H7 (cell line): ENCODE measurements around the gene GALNTL6. TPM values are rescaled to one million over a fixed set of nuclear protein-coding genes. Genes with fewer than 3 reads are reported as not detected.

Experiments used
- DNase-seq: peaks from one replicate; pipeline ENCODE4 v3.0.0; 2012
- H3K27me3 ChIP-seq: 2 replicates; pipeline ENCODE4 v1.6.0; 2011; ENCODE audit warnings: mild to moderate bottlenecking, low read length; ENCODE audit not compliant: control insufficient read depth, insufficient read depth
- H3K36me3 ChIP-seq: replicated peaks from 2 replicates; pipeline ENCODE4 v1.5.1; 2011; ENCODE audit warnings: low read length; ENCODE audit not compliant: control insufficient read depth, insufficient read depth
- H3K4me3 ChIP-seq: 2 replicates; pipeline ENCODE4 v1.5.1; 2011; ENCODE audit warnings: low read depth, mild to moderate bottlenecking, control low read depth, low read length, moderate library complexity; ENCODE audit not compliant: insufficient read depth
- total RNA-seq: library from RNA; depleted of rRNA; stranded (reverse); fragments of >200 nt; shearing (Covaris generic); gene quantifications from 2 replicates; pipeline ENCODE4 v1.2.3, GENCODE V29; 2014

GALNTL6 gene
- total RNA-seq, 1 experiment from 2014 or later, result 0.24 TPM

DNA sequence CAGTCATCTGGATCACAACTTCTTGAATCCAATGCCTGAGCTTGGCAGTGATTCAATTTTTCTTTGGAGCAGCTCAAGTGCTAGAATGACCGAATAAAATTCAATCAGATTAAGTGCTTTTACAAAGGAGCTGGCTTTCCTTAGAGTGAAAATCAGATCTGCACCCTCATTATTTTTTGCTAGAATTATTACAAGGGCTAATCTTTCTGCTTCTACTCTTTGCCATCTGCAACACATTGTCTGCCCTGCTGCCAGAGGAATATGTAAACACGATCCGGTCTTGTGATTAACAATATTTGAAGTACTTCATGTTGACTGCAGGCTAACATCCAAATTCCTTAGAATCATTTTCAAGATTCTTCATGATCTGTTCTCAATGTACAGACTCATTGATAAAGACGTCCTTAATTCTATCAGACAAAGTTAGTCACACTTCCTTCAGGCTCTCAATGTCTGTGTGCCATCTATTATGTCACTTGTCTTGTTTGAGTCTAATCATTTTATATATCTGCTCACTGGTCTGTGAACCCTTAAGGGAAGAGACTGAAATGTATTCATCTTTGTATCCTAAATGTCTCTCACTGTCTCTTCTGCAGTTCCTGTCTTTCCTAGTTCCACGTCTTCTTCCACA lies 531.2 kb downstream of the GALNTL6 start:
- no peaks in the 10 kb centered on the region for H3K36me3 ChIP-seq
- H3K4me3 ChIP-seq, result no peak overlapping the region
- H3K27me3 ChIP-seq, result no peaks in the 10 kb centered on the region
- DNase-seq, result no peak

GRCh38 chr4:172348426-172348825 lies 535.2 kb downstream of the GALNTL6 start:
- H3K4me3 ChIP-seq, result no peak overlapping the region
- H3K36me3 ChIP-seq, result no peaks in the 10 kb centered on the region
- DNase-seq, result no peak
- no peaks in the 10 kb centered on the region for H3K27me3 ChIP-seq

DNA sequence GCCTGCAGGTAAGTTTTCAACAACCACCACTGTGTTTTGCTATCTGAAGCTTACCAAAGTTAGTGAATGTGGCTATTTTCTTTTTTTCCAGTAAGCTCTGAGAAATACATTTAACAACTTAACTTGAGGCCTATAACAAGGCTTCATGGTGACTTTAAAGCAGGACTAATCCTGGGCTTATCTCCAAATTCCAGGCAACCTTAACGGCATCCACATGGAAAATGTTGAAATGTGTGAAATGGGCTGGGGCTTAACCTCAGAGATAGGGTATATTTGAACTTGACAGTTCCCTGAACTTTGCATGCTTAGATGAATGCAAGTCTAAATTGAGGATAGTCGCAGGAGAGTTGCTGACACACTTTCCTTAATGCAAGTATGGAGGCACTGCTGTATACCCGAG lies 539.2 kb downstream of the GALNTL6 start:
- H3K36me3 ChIP-seq, result no peaks in the 10 kb centered on the region
- DNase-seq, result no peak
- no peak overlapping the region for H3K4me3 ChIP-seq
- H3K27me3 ChIP-seq, result no peaks in the 10 kb centered on the region

DNA sequence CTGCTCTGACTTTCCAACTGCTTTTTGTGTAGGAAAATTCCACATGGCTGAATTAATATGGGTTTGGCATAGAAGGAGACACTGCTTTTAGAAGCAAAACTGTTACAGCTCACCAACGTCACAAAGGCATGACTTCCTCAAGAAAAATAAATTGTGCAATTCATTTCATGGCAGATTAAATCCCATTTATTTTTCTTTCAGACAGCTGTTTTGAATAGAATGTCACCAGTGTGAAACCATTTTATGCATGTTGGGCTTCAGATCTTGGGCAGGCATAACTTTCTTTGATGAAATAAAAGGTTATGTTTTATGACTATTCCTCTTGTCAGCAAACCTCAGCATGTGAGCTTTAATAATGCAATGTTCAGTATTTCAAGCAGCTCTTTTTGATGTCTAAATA lies 542.8 kb downstream of the GALNTL6 start:
- no peaks in the 10 kb centered on the region for H3K36me3 ChIP-seq
- no peak for DNase-seq
- no peak overlapping the region for H3K4me3 ChIP-seq
- H3K27me3 ChIP-seq, result no peaks in the 10 kb centered on the region

GRCh38 chr4:172357006-172357540 lies 543.9 kb downstream of the GALNTL6 start:
- Histone ChIP-seq H3K36me3 (no peaks in the 10 kb centered on the region), H3K4me3 (no peak overlapping the region), H3K27me3 (no peaks in the 10 kb centered on the region)
- no peak for DNase-seq

GRCh38 chr4:172362569-172362968 lies 549.4 kb downstream of the GALNTL6 start:
- no peak for DNase-seq
- Histone ChIP-seq H3K27me3 (no peaks in the 10 kb centered on the region), H3K36me3 (no peaks in the 10 kb centered on the region), H3K4me3 (no peak overlapping the region)

GRCh38 chr4:172369471-172369959 lies 556.3 kb downstream of the GALNTL6 start:
- H3K27me3 ChIP-seq, result no peaks in the 10 kb centered on the region
- no peak overlapping the region for H3K4me3 ChIP-seq
- no peak for DNase-seq
- H3K36me3 ChIP-seq, result no peaks in the 10 kb centered on the region

DNA sequence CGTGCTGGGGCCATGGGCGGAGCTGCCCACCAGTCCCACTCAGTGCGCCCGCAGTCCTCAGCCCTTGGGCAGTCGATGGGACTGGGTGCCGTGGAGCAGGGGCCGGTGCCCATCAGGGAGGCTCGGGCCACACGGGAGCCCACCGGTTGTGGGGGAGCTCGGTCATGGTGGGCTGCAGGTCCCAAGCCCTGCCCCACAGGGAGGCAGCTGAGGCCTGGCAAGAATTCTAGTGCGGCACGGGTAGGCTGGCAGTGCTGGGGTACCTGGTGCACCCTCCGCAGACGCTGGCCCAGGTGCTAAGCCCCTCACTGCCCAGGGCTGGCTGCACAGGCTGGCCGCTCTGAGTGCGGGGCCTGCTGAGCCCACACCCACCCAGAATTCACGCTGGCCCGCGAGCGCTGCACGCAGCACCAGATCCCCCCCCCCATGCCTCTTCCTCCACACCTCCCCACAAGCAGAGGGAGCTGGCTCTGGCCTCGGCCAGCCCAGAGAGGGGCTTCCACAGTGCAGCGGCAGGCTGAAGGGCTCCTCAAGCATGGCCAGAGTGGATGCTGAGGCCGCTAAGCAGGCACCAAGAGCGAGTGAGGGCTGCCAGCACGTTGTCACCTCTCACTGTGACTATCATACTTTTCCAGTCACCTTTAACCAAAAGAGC lies 564.4 kb downstream of the GALNTL6 start:
- Histone ChIP-seq H3K36me3 (no peaks in the 10 kb centered on the region), H3K27me3 (no peaks in the 10 kb centered on the region), H3K4me3 (no peak overlapping the region)
- DNase-seq, result no peak

DNA sequence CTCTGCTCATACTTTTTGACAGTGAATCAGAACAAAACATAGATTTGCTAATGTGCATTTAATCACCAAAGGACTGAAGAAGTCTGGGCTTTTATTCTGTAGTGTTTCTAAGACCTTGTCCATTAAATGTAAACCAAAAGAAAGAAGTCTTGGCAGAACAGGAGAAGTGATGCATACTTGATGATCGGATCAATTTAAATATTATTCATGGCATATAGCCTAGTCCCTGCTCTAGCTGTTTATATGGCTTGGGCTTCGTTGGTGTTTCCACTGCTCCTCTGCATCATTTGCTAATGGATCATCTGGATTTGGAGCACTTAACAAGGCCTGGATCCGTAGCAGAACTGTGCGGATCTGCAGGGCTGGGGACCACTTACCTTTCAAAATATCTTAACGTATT lies 566.6 kb downstream of the GALNTL6 start:
- H3K36me3 ChIP-seq, result no peaks in the 10 kb centered on the region
- no peak overlapping the region for H3K4me3 ChIP-seq
- no peaks in the 10 kb centered on the region for H3K27me3 ChIP-seq
- DNase-seq, result no peak

DNA sequence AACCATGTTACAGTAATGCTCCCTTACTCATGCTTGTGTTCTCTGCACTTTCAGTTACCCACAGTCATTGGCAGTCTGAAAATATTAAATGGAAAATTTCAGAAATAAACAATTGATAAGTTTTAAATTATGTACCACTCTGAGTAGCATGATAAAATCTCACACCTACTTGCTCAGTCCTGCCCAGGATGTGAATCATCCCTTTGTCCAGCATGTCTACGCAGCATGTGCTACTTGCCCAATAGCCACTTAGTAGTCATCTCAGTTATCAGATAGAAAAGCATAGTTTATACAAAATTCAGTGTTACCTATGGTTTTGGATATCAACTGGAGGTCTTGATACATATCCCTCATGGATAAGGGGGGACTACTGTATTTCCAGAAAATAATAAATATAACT lies 577.1 kb downstream of the GALNTL6 start:
- no peak overlapping the region for H3K4me3 ChIP-seq
- no peaks in the 10 kb centered on the region for H3K27me3 ChIP-seq
- DNase-seq, result no peak
- H3K36me3 ChIP-seq, result no peaks in the 10 kb centered on the region

- no peaks in the 10 kb centered on the region for H3K36me3 ChIP-seq
- no peaks in the 10 kb centered on the region for H3K27me3 ChIP-seq
Observed at GRCh38 chr4:172392741-172393140, 579.5 kb downstream of the GALNTL6 start.

GRCh38 chr4:172393220-172393619 lies 580.0 kb downstream of the GALNTL6 start:
- Histone ChIP-seq H3K36me3 (no peaks in the 10 kb centered on the region), H3K4me3 (no peak overlapping the region), H3K27me3 (no peaks in the 10 kb centered on the region)
- no peak for DNase-seq

More at GRCh38 chr4:172392741-172393140, 579.5 kb downstream of the GALNTL6 start:
- H3K4me3 ChIP-seq, result no peak overlapping the region
- DNase-seq, result no peak

DNA sequence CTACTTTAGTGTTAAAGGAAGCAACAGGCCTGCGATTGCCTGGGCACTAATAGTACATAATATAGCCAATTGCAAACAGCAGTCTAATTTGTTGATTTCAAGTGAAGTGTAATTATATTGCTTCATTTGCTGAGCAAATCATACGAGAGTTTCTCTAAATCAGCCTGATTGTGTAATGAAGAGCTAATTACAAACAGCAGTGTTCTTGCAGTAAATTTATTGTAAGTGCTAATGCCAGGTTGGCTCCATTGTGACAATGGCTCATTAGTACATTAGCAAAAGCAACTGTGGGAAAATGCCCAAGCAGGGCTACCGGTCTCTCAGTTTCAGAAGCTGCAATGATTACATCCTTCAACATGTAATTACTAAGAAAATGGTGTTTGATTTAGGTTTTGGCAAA lies 591.5 kb downstream of the GALNTL6 start:
- H3K27me3 ChIP-seq, result no peaks in the 10 kb centered on the region
- DNase-seq, result no peak
- no peaks in the 10 kb centered on the region for H3K36me3 ChIP-seq
- no peak overlapping the region for H3K4me3 ChIP-seq

- H3K36me3 ChIP-seq, result no peaks in the 10 kb centered on the region
- no peak for DNase-seq
- no peaks in the 10 kb centered on the region for H3K27me3 ChIP-seq
- H3K4me3 ChIP-seq, result no peak overlapping the region
Observed at GRCh38 chr4:172410363-172410762, 597.2 kb downstream of the GALNTL6 start.

DNA sequence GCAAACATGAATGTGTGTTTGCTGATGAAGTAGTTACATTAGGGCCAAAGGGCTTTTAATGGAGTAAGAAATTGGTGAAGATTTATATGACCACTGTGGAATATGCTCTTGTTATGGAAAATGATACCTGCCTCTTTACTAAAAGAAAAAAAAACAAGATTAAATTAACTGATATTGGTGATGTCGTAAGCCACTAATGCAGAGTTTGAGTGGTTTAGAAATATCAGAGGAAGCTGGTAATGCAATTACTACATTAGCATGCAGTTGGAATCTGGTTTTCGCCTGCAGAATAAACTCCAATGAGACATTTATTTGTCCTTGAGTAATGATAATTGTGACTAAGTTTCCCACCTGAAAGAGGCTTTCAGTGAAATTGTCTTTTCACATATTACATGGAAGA lies 597.9 kb downstream of the GALNTL6 start:
- H3K27me3 ChIP-seq, result no peaks in the 10 kb centered on the region
- no peak overlapping the region for H3K4me3 ChIP-seq
- DNase-seq, result no peak
- no peaks in the 10 kb centered on the region for H3K36me3 ChIP-seq
